Mesenchymal stem cell (in vitro differentiated cells and primary cell): ENCODE results near the gene SPANXN1. TPM values are rescaled to one million over a fixed set of nuclear protein-coding genes. Genes with fewer than 3 reads are reported as not detected.
"Not testable (repeated sequence)": the region's sequence is repeated elsewhere in the genome, so short reads cannot be mapped to it uniquely, and the experiment has no call there.

Source experiments
- DNase-seq: peaks from one replicate; pipeline ENCODE4 v3.0.0-alpha.2; 2013
- H2AFZ ChIP-seq: one replicate; pipeline ENCODE4 v1.6.1; 2013; ENCODE audit warnings: low read depth, mild to moderate bottlenecking, control low read depth, inconsistent platforms, low read length, moderate library complexity
- H2AK5ac ChIP-seq: 2 replicates; pipeline ENCODE4 v1.6.1; 2013; ENCODE audit warnings: low read length, moderate library complexity, mild to moderate bottlenecking, inconsistent platforms; ENCODE audit not compliant: severe bottlenecking
- H2BK120ac ChIP-seq: one replicate; pipeline ENCODE4 v1.6.1; 2013; ENCODE audit warnings: low read depth, mild to moderate bottlenecking, inconsistent platforms, low read length, moderate library complexity
- H2BK12ac ChIP-seq, 2 experiments: one replicate each; pipeline ENCODE4 v1.6.1; 2013; ENCODE audit warnings: inconsistent platforms in 2 of 2, low read length in 2 of 2, mild to moderate bottlenecking in 2 of 2, moderate library complexity in 2 of 2, control low read depth in 1 of 2
- H2BK15ac ChIP-seq: one replicate; pipeline ENCODE4 v1.6.1; 2013; ENCODE audit warnings: mild to moderate bottlenecking, low read depth, inconsistent platforms; ENCODE audit not compliant: poor library complexity, severe bottlenecking
- H2BK5ac ChIP-seq: 2 replicates; pipeline ENCODE4 v1.6.1; 2013; ENCODE audit warnings: low read depth, mild to moderate bottlenecking, low read length, control low read depth, inconsistent platforms; ENCODE audit not compliant: poor library complexity, severe bottlenecking
- H3K14ac ChIP-seq, 2 experiments: one replicate each; pipeline ENCODE4 v1.6.1; 2013; ENCODE audit warnings: inconsistent platforms in 2 of 2, low read length in 2 of 2, control low read depth in 1 of 2, mild to moderate bottlenecking in 1 of 2, moderate library complexity in 1 of 2
- H3K18ac ChIP-seq, 2 experiments: one replicate each; pipeline ENCODE4 v1.6.1; 2013; ENCODE audit warnings: inconsistent platforms in 2 of 2, low read length in 2 of 2, control low read depth in 1 of 2, low read depth in 1 of 2, mild to moderate bottlenecking in 1 of 2
- H3K23ac ChIP-seq, 2 experiments: one replicate each; pipeline ENCODE4 v1.6.1; 2013; ENCODE audit warnings: inconsistent platforms in 2 of 2, low read length in 2 of 2, mild to moderate bottlenecking in 2 of 2, moderate library complexity in 2 of 2, control low read depth in 1 of 2
- H3K27ac ChIP-seq: 2 replicates; pipeline ENCODE4 v1.5.1; 2013; ENCODE audit warnings: mild to moderate bottlenecking, moderate library complexity, low read length, control low read depth, inconsistent platforms; ENCODE audit not compliant: poor library complexity, severe bottlenecking
- H3K27me3 ChIP-seq, 2 experiments: 2 replicates each; pipeline versions ENCODE4 v1.6.1 to v1.7.0; 2013; ENCODE audit warnings: low read length in 2 of 2, mild to moderate bottlenecking in 2 of 2, moderate library complexity in 2 of 2, control low read depth in 1 of 2, inconsistent platforms in 1 of 2; ENCODE audit not compliant: control insufficient read depth in 1 of 2, insufficient read depth in 1 of 2
- H3K36me3 ChIP-seq, 2 experiments: 2 replicates each; pipeline versions ENCODE4 v1.6.1 to v1.7.0; 2013; ENCODE audit warnings: low read length in 2 of 2, control low read depth in 1 of 2, inconsistent platforms in 1 of 2, low read depth in 1 of 2, mild to moderate bottlenecking in 1 of 2; ENCODE audit not compliant: insufficient read depth in 2 of 2, control insufficient read depth in 1 of 2
- H3K4ac ChIP-seq, 2 experiments: one replicate each; pipeline ENCODE4 v1.6.1; 2013; ENCODE audit warnings: inconsistent platforms in 2 of 2, low read length in 2 of 2, mild to moderate bottlenecking in 2 of 2, moderate library complexity in 2 of 2, control low read depth in 1 of 2, low read depth in 1 of 2
- H3K4me1 ChIP-seq: 2 replicates; pipeline ENCODE4 v1.6.1; 2013; ENCODE audit warnings: low read depth, low read length, control low read depth; ENCODE audit not compliant: control insufficient read depth, insufficient read depth
- H3K4me2 ChIP-seq: 2 replicates; pipeline ENCODE4 v1.6.1; 2013; ENCODE audit warnings: low read length, mild to moderate bottlenecking, inconsistent platforms; ENCODE audit not compliant: poor library complexity, severe bottlenecking
- H3K4me3 ChIP-seq, 2 experiments: 2 replicates each; pipeline versions ENCODE4 v1.5.1 to v1.7.0; 2013; ENCODE audit warnings: low read length in 2 of 2, mild to moderate bottlenecking in 2 of 2, control low read depth in 1 of 2, low read depth in 1 of 2; ENCODE audit not compliant: insufficient read depth in 1 of 2
- H3K79me1 ChIP-seq: replicated peaks from 2 replicates; pipeline ENCODE4 v1.6.1; 2013; ENCODE audit warnings: mild to moderate bottlenecking, control low read depth, low read length, inconsistent platforms; ENCODE audit not compliant: poor library complexity, severe bottlenecking
- H3K9ac ChIP-seq: 2 replicates; pipeline ENCODE4 v1.7.0; 2013; ENCODE audit warnings: mild to moderate bottlenecking, low read length, moderate library complexity
- H3K9me3 ChIP-seq: 2 replicates; pipeline ENCODE4 v1.7.0; 2013; ENCODE audit warnings: mild to moderate bottlenecking, low read length; ENCODE audit not compliant: control insufficient read depth
- H4K8ac ChIP-seq: one replicate; pipeline ENCODE4 v1.6.1; 2013; ENCODE audit warnings: inconsistent platforms, mild to moderate bottlenecking, low read length, moderate library complexity
- H4K91ac ChIP-seq: one replicate; pipeline ENCODE4 v1.6.1; 2013; ENCODE audit warnings: mild to moderate bottlenecking, low read length, inconsistent platforms
- WGBS: methylation state at CpG from one replicate; pipeline ENCODE4 v1.1.7; 2013; ENCODE audit warnings: mixed read lengths; 5-methylcytosine and 5-hydroxymethylcytosine counted together
- polyA plus RNA-seq, 2 experiments: library from polyadenylated mRNA; stranded (reverse); fragments of 200-250 nt; gene quantifications; one replicate each; pipeline ENCODE4 v1.2.3, GENCODE V29; 2013

SPANXN1 gene
- polyA plus RNA-seq (2013, experiment 1 of 2): not detected
- polyA plus RNA-seq (2013, experiment 2 of 2): not detected

GRCh38 chrX:145247203-145247602 lies at the start of gene SPANXN1:
Gene SPANXN1, plus strand, starts transcription at chrX:145247503. Its CDS starts 84 bp downstream, at chrX:145247587.
- not testable (repeated sequence) for H3K23ac ChIP-seq, H4K8ac ChIP-seq, H3K79me1 ChIP-seq, H3K27ac ChIP-seq, H2AK5ac ChIP-seq, H3K14ac ChIP-seq, H3K18ac ChIP-seq, H2BK120ac ChIP-seq, H2AFZ ChIP-seq, H2BK12ac ChIP-seq, H3K27me3 ChIP-seq, H2BK5ac ChIP-seq, H3K4me2 ChIP-seq, H3K36me3 ChIP-seq, H2BK15ac ChIP-seq, DNase-seq, H3K9ac ChIP-seq, H3K4me3 ChIP-seq, H3K4me1 ChIP-seq, H4K91ac ChIP-seq, H3K4ac ChIP-seq, H3K9me3 ChIP-seq
- no CpG with 5 or more reads among the region's 4 CpGs for WGBS

- H3K4me3 ChIP-seq: no peak overlapping the region
- H3K4me1 ChIP-seq: no peaks in the 10 kb centered on the region
- no peak overlapping the region for H2BK120ac ChIP-seq
- H3K9me3 ChIP-seq: no peaks in the 10 kb centered on the region
- no peak overlapping the region for H4K8ac ChIP-seq
- no peak overlapping the region for H3K4ac ChIP-seq
- no peak overlapping the region for H3K23ac ChIP-seq
- no peak overlapping the region for H2BK12ac ChIP-seq
- no peak for DNase-seq
- H3K79me1 ChIP-seq: no peaks in the 10 kb centered on the region
- H2BK5ac ChIP-seq: no peak overlapping the region
- H2BK15ac ChIP-seq: no peak overlapping the region
- H3K18ac ChIP-seq: no peak overlapping the region
- no peak overlapping the region for H3K9ac ChIP-seq
- H3K4me2 ChIP-seq: no peak overlapping the region
- H2AK5ac ChIP-seq: no peak overlapping the region
- no peak overlapping the region for H2AFZ ChIP-seq
- no peaks in the 10 kb centered on the region for H3K27me3 ChIP-seq
- H4K91ac ChIP-seq: no peak overlapping the region
- WGBS: 88% methylated on average over 1 of the region's 3 CpGs
- no peaks in the 10 kb centered on the region for H3K36me3 ChIP-seq
- no peak overlapping the region for H3K14ac ChIP-seq
- H3K27ac ChIP-seq: no peak overlapping the region
Observed at GRCh38 chrX:145199078-145199477, 48.2 kb upstream of the SPANXN1 start.

GRCh38 chrX:145213504-145213903 lies 33.8 kb upstream of the SPANXN1 start:
- Histone ChIP-seq H3K4me1 (no peaks in the 10 kb centered on the region), H4K91ac (no peak overlapping the region), H3K4ac (no peak overlapping the region), H2BK5ac (no peak overlapping the region), H3K27me3 (no peaks in the 10 kb centered on the region), H3K9me3 (no peaks in the 10 kb centered on the region), H2AFZ (no peak overlapping the region), H2BK120ac (no peak overlapping the region), H3K36me3 (no peaks in the 10 kb centered on the region), H2BK15ac (no peak overlapping the region), H2AK5ac (no peak overlapping the region), H3K18ac (no peak overlapping the region), H3K14ac (no peak overlapping the region), H3K23ac (no peak overlapping the region), H3K9ac (no peak overlapping the region), H3K4me3 (no peak overlapping the region), H2BK12ac (no peak overlapping the region), H4K8ac (no peak overlapping the region), H3K79me1 (no peaks in the 10 kb centered on the region), H3K4me2 (no peak overlapping the region), H3K27ac (no peak overlapping the region)
- WGBS: no CpG with 5 or more reads among the region's 2 CpGs
- DNase-seq: no peak

GRCh38 chrX:145292218-145292617 lies 44.9 kb downstream of the SPANXN1 start:
- Histone ChIP-seq H2BK120ac (no peak overlapping the region), H3K79me1 (no peaks in the 10 kb centered on the region), H3K27me3 (no peaks in the 10 kb centered on the region), H3K4me3 (no peak overlapping the region), H3K14ac (no peak overlapping the region), H4K91ac (no peak overlapping the region), H2BK12ac (no peak overlapping the region), H3K23ac (no peak overlapping the region), H2BK15ac (no peak overlapping the region), H3K9me3 (no peaks in the 10 kb centered on the region), H3K4me1 (no peaks in the 10 kb centered on the region), H4K8ac (no peak overlapping the region), H3K27ac (no peak overlapping the region), H3K9ac (no peak overlapping the region), H3K18ac (no peak overlapping the region), H2BK5ac (no peak overlapping the region), H2AFZ (no peak overlapping the region), H2AK5ac (no peak overlapping the region), H3K4me2 (no peak overlapping the region), H3K4ac (no peak overlapping the region), H3K36me3 (no peaks in the 10 kb centered on the region)
- 39% methylated on average over 3 of the region's 4 CpGs for WGBS
- no peak for DNase-seq
